H1 (cell line): ENCODE measurements around the gene COMMD2.

ENCODE experiments used
- CTCF ChIP-seq, 3 experiments: IDR thresholded peaks; 1 replicate in 2 of 3; 2 replicates in 1 of 3; pipeline versions ENCODE4 v1.5.1 to v1.6.1; 2011; ENCODE audit warnings: low read length in 3 of 3, mild to moderate bottlenecking in 3 of 3, inconsistent platforms in 2 of 3, low read depth in 1 of 3, moderate library complexity in 1 of 3; ENCODE audit not compliant: insufficient read depth in 1 of 3; ENCODE audit errors: control extremely low read depth in 1 of 3
- SIN3A ChIP-seq, 2 experiments: IDR thresholded peaks in 1 of 2; conservative IDR thresholded peaks in 1 of 2; 2 replicates each; pipeline ENCODE4 v1.6.1; 2011 to 2012; ENCODE audit warnings: low read length in 2 of 2, improper control_type of control experiment in 1 of 2, low read depth in 1 of 2, mild to moderate bottlenecking in 1 of 2

GRCh38 chr3:149715247-149715646 is 37.0 kb downstream of the COMMD2 start:
- TF ChIP-seq SIN3A (conservative IDR thresholded peaks at IDR 0.05 in 1 of 2, IDR thresholded peaks at IDR 0.05 in 1 of 2; ENCODE audit: low read depth in 1 of 2, low read length in 2 of 2), result no peak
- no peak for TF ChIP-seq CTCF (IDR thresholded peaks at IDR 0.05; ENCODE audit: control extremely low read depth in 1 of 3, insufficient read depth in 1 of 3, low read depth in 1 of 3, low read length in 3 of 3)
